ENCODE results near the gene MAP3K10.

MAP3K10 gene

GRCh38 chr19:40232479-40232878 is 41.3 kb downstream of the MAP3K10 start:
- in situ Hi-C loops (cut with MboI; ENCODE audit: low sequenced_read_pairs) = no loop called here

- in situ Hi-C loops (cut with MboI; ENCODE audit: low sequenced_read_pairs) = no loop called here
Measured at GRCh38 chr19:40232949-40233810, 42.0 kb downstream of the MAP3K10 start.

GRCh38 chr19:40233811-40234389 is 42.7 kb downstream of the MAP3K10 start:
- in situ Hi-C loops (cut with MboI; ENCODE audit: low sequenced_read_pairs) = no loop called here

DNA sequence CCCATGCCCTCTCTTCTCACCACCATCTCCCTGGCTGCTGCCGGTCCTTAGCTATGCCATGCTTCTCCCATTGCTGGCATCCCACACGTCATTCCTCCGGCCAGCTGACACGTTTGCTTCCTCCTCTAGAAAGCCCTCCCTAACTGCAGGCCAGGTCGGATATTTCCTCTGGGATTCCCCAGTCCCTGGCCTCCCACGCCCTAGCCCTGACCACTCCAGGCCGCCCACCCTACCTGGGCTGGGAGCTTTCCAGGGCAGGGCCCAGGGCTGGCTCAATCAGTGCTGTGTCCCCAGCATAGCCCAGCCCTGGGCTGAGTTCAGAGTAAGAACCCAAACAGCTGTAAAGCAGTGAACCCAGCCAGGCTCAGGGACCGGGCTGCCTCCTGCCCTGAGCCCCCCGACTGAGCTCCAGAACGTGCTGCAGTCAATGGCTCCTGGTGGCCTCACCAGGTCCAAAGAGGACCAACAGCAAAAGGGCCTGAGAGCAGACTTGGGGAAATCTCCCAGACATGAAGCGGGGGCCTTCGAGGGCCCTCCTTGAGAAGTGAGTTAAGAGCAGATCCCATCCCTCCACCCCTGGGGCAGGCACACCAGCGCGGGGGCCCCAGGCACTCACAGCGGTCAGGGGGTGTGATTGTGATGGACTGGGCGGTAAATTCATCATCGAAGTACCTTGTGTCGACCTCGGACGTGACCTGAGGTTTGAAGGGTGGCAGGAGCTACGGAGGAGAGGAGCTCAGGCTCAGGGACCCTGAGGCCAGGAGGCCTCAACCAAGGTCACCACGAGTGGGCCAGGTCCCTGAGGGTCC is 43.4 kb downstream of the MAP3K10 start:
- in situ Hi-C loops (cut with MboI; ENCODE audit: low sequenced_read_pairs) = no loop called here

DNA sequence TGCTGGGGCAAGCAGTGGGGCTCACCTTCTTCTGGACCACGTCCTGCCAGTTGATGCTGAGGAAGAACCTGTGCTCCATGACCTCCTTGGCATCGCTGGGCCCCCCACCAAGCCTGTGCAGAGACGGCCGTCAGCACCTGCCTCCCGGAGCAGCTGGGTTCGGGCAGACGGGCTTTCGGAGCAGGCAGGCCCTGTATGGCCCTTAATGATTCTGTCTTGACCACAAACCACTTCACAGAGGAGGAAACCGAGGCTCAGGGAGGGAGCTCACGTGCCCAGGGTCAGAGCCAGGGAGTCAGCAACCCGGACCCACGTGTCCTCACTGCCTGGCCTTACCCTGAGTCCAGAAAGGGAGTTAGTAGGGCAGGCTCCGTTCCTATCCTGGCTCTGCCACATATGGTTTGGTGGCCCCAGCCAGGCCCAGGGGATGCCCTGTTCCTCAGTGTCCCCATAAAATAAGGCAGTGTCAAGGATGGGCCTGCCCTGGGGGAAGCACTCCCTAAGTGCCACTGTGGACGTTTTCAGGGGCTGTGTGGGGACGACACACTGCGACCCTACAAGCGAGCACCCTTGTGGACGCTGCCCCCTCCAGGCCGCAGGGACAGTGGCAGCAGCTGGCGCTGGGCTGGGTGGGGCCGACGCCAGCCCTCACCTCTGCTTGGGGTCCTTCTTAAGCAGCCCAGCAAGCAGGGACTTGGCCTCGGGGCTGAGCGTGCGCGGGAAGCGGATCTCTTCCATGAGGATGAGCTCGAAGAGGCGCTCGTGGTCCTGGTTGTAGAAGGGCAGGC is 44.2 kb downstream of the MAP3K10 start:
- in situ Hi-C loops (cut with MboI; ENCODE audit: low sequenced_read_pairs) = no loop called here

GRCh38 chr19:40236026-40236355 is 44.8 kb downstream of the MAP3K10 start:
- in situ Hi-C loops (cut with MboI; ENCODE audit: low sequenced_read_pairs) = no loop called here

DNA sequence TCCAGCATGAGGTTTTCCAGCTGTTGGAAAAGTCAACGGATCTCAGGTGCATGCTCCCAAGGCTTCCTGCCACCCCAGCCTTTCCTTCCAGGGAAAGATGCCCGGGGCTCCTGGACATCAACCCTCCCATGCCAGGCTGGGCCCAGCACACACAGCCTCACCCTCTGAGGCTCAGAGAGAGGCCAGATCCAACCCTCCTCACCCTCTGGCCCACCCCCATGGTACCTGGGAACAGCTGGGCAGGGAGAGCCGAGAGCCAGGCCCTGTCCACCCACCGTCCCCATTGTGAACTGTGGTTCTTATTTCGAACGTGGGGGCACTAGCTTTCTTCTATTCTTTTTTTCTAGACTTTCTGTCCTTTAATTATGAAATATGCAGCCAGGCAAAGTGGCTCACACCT is 45.1 kb downstream of the MAP3K10 start:
- in situ Hi-C loops (cut with MboI; ENCODE audit: low sequenced_read_pairs) = no loop called here

DNA sequence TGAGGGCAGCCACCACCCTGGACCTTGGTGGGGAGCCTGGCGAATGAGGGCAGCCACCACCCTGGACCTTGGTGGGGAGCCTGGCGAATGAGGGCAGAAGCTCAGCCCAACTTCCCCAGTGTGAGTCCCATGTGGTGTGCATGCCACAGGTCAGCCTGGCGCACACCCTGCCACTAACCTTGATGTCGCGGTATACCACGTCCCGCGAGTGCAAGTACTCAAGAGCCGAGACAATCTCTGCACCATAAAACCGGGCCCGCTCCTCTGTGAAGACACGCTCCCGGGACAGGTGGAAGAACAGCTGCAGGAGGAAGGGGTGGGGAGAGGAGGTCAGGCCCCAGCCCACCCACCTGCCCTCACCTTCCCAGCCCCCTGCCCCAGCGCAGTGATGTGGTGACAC is 46.6 kb downstream of the MAP3K10 start:
- in situ Hi-C loops (cut with MboI; ENCODE audit: low sequenced_read_pairs) = no loop called here

GRCh38 chr19:40238775-40239174 is 47.5 kb downstream of the MAP3K10 start:
- in situ Hi-C loops (cut with MboI; ENCODE audit: low sequenced_read_pairs) = no loop called here

DNA sequence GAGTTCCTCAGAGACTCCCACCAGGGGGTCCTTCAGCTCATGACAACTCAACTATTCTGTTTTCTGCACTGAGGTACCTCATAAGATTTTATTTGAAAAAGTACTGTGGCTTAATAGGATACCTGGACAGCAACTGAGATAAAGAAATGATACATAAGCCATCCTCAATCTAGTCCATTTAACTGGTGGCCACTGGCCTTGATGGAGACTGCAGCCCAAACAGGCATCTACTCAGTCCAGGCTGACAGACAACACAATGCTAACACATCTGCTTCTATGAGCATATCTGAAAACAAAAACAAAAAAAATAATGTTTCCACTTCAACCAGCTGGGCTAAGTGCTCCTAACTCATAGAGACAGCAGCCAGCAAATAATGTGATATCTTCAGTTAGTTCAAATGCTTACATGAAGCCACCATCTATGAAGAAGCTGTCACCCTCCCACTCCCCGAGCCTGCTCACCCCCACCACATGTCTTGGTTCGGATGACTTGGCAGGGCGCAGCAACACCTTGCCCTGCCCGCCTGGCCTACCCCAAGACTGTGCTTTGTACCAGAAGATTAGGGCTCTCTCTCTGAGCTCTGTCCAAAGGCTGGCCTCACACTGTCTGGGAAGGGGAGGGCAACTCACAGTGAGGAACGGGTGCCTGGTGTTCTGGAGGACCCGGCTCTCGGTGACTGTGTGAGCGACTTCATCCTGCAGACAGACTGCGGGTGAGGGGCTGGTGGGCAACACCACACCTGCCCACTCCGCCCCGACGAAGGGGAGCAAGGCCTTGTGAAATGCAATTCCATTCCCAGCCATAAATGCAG is 48.4 kb downstream of the MAP3K10 start:
- in situ Hi-C loops (cut with MboI; ENCODE audit: low sequenced_read_pairs) = no loop called here

DNA sequence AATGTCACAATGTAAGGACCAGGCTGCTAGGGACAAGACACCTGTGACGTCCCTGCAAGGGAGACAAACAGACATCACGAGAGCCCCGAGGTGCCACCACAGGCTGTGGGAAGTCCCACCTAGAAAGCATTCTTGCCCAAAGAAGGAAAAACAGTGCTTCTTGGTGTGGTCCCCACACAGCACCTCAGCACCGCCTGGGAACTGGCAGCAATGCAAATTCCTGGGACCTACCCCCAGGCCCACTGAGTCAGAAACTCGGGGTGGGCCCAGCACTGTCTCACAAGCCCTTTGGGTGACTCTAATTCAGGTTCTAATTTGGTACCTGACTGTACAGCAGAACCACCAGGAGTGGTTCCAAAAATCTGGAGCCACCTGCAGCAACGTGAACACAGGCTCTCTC is 49.1 kb downstream of the MAP3K10 start:
- in situ Hi-C loops (cut with MboI; ENCODE audit: low sequenced_read_pairs) = no loop called here

DNA sequence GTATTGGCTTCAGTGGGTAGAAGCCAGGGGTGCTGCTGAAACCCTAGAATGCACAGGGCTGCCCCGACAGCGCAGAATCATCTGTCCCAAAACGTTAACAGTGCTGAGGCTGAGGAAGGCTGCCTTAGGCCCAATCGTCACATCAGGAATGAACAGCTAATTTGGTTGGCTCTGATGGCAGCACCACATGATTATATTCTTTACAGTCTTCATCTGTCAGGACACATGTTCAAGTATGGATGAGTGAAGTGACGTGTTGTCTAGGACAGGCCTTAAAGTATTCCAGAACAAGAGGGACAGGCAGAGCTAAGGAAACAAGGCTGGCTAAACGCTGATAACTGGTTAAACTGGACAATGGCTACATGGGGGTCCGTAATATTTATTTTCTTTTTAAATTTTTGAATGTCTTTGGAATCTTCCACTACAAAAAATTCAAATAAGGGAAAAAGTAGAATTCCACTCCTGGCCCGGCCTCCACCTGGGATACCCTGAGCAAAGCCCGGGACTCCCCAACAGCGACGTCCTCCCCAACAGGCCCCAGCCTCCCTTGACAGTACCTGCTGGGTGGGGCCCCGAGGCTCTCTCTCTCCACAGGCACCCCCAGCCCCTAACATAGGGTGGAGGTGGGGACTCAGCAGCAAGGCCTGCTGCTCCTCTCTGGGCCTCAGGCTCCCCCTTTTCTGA is 50.0 kb downstream of the MAP3K10 start:
- in situ Hi-C loops (cut with MboI; ENCODE audit: low sequenced_read_pairs) = no loop called here

DNA sequence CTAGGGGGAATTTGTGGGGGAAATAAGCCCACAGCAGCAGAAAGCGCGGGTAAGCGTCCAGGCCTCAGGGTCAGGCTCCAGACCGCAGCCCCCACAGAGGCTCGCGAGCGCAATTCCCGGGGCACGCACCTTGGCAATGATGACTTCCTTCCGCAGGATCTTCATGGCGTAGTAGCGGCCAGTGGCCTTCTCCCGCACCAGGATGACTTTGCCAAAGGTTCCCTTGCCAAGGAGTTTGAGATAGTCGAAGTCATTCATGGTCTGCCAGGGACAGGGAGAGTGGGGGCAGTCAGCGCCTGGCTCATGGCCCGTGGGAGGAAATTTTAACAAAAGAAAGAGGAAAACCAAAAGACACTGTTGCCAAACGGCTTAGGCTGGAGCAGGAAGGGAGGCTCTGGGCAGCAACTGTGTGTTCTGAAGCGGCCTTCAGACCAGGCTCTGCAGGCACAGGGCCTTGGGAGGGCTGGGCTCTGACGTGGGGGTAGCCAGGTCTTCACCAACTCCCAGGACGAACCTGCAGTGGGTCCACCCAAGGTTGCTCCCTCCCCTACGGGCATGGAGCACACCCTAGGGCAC is 50.7 kb downstream of the MAP3K10 start:
- in situ Hi-C loops (cut with MboI; ENCODE audit: low sequenced_read_pairs) = no loop called here

DNA sequence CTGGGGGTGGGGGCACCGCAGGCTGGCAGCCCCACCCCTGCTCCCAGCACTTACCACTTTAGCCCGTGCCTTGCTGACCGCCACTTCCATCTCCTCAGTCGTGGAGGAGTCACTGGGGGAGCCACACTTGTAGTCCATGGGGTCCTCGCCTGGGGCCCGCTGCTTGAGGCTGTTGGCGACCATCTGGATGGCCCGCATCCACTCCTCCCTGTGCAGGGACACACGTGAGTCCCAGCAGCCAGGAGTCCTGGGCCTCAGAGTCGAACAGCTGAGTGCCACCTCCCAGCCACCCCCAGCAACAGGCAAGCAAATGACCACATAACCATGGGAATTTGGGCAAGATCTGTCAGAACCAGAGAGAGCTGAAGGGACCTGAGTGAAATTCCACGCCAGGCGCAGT is 51.3 kb downstream of the MAP3K10 start:
- in situ Hi-C loops (cut with MboI; ENCODE audit: low sequenced_read_pairs) = no loop called here

DNA sequence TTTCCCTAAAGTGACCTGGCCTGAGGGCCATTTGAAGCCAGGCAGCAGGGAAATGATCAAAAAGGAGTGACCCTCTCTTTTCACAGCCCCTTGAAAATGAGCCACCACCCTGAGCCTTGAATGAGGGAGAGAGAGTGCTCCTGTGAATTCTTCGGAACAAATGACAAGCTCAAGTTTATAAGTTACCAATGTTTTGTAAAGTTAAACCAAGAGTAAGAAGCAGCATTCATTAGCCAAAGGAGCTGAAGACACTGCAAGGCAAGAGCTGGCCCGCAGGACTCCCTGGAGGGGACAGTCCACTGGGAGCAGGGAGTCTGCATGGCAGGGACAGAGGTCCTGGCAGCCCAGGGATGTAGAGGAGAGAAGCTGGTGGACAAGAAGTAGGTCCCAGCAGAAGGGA is 52.0 kb downstream of the MAP3K10 start:
- in situ Hi-C loops (cut with MboI; ENCODE audit: low sequenced_read_pairs) = no loop called here

DNA sequence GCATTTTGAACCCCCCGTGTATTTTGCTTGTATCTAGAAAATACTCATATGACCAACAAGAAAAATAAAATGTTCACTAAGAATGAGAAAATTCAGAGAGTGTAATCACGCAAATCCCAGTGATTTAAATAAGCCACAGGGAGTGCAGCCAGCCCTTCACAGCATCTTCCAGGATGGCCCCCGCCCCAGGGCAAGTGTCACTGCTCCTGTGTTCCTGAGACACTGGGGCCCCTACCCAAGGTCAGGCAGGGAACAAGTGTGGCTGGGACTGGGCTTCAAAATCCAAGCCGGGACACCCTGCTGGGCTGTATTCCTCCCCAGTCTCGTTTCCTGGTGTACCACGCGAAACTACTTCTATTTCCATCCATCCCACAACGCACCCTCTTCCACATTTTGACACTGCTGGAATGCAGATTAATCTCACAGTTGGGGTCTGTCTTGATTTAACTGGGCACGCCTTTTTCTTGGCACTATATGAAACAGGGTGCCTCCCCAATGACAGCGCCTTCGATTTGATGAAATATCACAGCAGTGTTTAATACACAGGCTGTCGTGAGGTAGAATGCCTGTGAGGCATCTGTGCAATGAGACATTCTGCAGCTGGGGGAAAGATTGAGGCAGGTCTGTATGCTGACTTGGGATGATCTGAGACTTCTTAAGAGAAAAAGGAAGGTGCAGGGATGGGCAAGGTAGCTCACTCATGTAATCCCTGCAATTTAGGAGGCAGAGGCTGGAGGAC is 53.5 kb downstream of the MAP3K10 start:
- in situ Hi-C loops (cut with MboI; ENCODE audit: low sequenced_read_pairs) = no loop called here

GRCh38 chr19:40245506-40246128 is 54.4 kb downstream of the MAP3K10 start:
- in situ Hi-C loops (cut with MboI; ENCODE audit: low sequenced_read_pairs) = no loop called here

Data from HL-60/S4 treated with retinoic acid at 250 ng/mL for 4 days and 3 days (cell line).